Measurements from ENCODE around the gene CEP19. TPM values are rescaled to one million over a fixed set of nuclear protein-coding genes. Genes with fewer than 3 reads are reported as not detected.

The CEP19 gene
- total and polyA plus RNA-seq, 2 of the 8 experiments (the other 6 are each of a cell fraction or from before 2014, with no cell fraction given) = 0.95 to 1.6 TPM

DNA sequence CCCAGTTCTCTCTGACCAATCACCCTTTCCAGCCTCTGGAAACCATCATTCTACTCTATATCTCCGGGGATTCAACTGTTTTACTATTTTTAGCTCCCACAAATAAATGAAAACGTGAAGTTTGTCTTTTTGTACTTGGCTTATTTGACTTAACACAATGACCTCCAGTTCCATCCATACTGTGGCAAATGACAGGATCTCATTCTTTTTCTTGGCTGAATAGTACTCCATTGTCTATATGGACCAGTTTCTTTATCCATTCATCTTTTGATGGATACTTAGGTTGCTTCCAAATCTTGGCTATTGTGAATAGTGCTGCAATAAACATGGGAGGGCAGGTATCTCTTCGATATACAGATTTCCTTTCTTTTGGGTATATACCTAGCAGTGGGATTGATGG is 38.4 kb downstream of the CEP19 start:
- Histone ChIP-seq H3K9me3 (ENCODE audit: insufficient read depth in 2 of 2, low read depth in 1 of 2, low read length in 1 of 2) (no peaks in the 10 kb centered on the region; a peak in 1 of 4 replicates), H4K20me1 (replicated peaks in 1 of 2; ENCODE audit: control insufficient read depth in 1 of 2, insufficient read depth in 2 of 2, low read length in 2 of 2) (no peaks in the 10 kb centered on the region), H3K18ac (ENCODE audit: extremely low read depth, low read length) (no peak overlapping the region), H3K56ac (replicated peaks; ENCODE audit: insufficient read length, low read depth, low read length) (no peak overlapping the region), H2BK12ac (ENCODE audit: low read depth, low read length) (no peak overlapping the region), H3K23ac (ENCODE audit: insufficient read length) (no peak overlapping the region), H3K27me3 (replicated peaks in 1 of 4; ENCODE audit: control insufficient read depth in 3 of 4, extremely low read depth in 1 of 4, insufficient read depth in 3 of 4, low read length in 3 of 4) (no peaks in the 10 kb centered on the region), H4K8ac (ENCODE audit: extremely low read depth, insufficient read depth, low read length) (no peak overlapping the region), H3K23me2 (ENCODE audit: low read depth, low read length) (no peaks in the 10 kb centered on the region), H2BK20ac (ENCODE audit: low read length) (no peak overlapping the region), H4K91ac (replicated peaks; ENCODE audit: insufficient read length, low read length) (no peak overlapping the region), H3K79me1 (ENCODE audit: low read depth, low read length) (no peaks in the 10 kb centered on the region), H2AFZ (ENCODE audit: low read length) (no peak overlapping the region), H2AK5ac (ENCODE audit: low read depth, low read length) (no peak overlapping the region), H2BK15ac (ENCODE audit: low read length) (no peak overlapping the region), H3K4me3 (ENCODE audit: extremely low read depth in 1 of 4, insufficient read depth in 2 of 4, low read depth in 3 of 4, low read length in 4 of 4) (no peak overlapping the region), H3K4me2 (ENCODE audit: insufficient read depth in 1 of 2, low read depth in 2 of 2, low read length in 2 of 2) (no peak overlapping the region), H3K79me2 (ENCODE audit: control insufficient read depth in 1 of 2, insufficient read depth in 2 of 2, low read length in 2 of 2) (no peaks in the 10 kb centered on the region), H3K9ac (replicated peaks in 1 of 4; ENCODE audit: extremely low read depth in 1 of 4, low read depth in 3 of 4, low read length in 3 of 4) (no peak overlapping the region), H3K36me3 (ENCODE audit: control insufficient read depth in 2 of 4, insufficient read depth in 4 of 4, low read length in 3 of 4) (no peaks in the 10 kb centered on the region), H3K14ac (ENCODE audit: insufficient read length) (no peak overlapping the region), H2BK120ac (replicated peaks; ENCODE audit: low read depth, low read length) (no peak overlapping the region), H2BK5ac (ENCODE audit: low read depth, low read length) (no peak overlapping the region), H4K5ac (ENCODE audit: insufficient read length, low read depth, low read length) (no peak overlapping the region), H3K4ac (replicated peaks; ENCODE audit: insufficient read length, low read depth, low read length) (no peak overlapping the region), H3K4me1 (replicated peaks in 1 of 4; ENCODE audit: control insufficient read depth in 3 of 4, insufficient read depth in 4 of 4, low read length in 3 of 4) (no peaks in the 10 kb centered on the region), H3K27ac (ENCODE audit: low read depth, low read length) (no peak overlapping the region)
- FAIRE-seq (no peak), DNase-seq (ENCODE audit: low read depth in 1 of 2, low spot score in 2 of 2) (no peak)
- ChIA-PET CTCF (ENCODE audit: partially characterized antibody) (interaction anchor here (1.0 to 1.5 kb wide), 3 partner anchors 11 to 64 kb away, joined by 3 to 5 read pairs (median 3); no protein-coding TSS in a partner anchor), POLR2A (ENCODE audit: partially characterized antibody) (no interaction called here)
- TF ChIP-seq HDAC2 (IDR thresholded peaks at IDR 0.05; ENCODE audit: borderline replicate concordance in 1 of 2, low read depth in 2 of 2, low read length in 2 of 2) (no peak), CTBP2 (IDR thresholded peaks at IDR 0.05; ENCODE audit: borderline replicate concordance, insufficient read depth, insufficient read length, low read length) (no peak), SIRT6 (IDR thresholded peaks at IDR 0.05; ENCODE audit: low read length) (no peak), HDAC6 (IDR thresholded peaks at IDR 0.05; ENCODE audit: low read depth, low read length) (no peak), EGR1 (IDR thresholded peaks at IDR 0.05; ENCODE audit: borderline replicate concordance, low read depth, low read length) (no peak), YY1 (IDR thresholded peaks at IDR 0.05; ENCODE audit: low read depth, low read length) (no peak), CREB1 (IDR thresholded peaks at IDR 0.05) (no peak), EZH2 (IDR thresholded peaks at IDR 0.05; ENCODE audit: low read depth, low read length, severe bottlenecking) (no peak), MAFK (IDR thresholded peaks at IDR 0.05; ENCODE audit: low read depth, low read length) (no peak)
- TF ChIP-seq, protein P1, sequence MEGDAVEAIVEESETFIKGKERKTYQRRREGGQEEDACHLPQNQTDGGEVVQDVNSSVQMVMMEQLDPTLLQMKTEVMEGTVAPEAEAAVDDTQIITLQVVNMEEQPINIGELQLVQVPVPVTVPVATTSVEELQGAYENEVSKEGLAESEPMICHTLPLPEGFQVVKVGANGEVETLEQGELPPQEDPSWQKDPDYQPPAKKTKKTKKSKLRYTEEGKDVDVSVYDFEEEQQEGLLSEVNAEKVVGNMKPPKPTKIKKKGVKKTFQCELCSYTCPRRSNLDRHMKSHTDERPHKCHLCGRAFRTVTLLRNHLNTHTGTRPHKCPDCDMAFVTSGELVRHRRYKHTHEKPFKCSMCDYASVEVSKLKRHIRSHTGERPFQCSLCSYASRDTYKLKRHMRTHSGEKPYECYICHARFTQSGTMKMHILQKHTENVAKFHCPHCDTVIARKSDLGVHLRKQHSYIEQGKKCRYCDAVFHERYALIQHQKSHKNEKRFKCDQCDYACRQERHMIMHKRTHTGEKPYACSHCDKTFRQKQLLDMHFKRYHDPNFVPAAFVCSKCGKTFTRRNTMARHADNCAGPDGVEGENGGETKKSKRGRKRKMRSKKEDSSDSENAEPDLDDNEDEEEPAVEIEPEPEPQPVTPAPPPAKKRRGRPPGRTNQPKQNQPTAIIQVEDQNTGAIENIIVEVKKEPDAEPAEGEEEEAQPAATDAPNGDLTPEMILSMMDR (IDR thresholded peaks at IDR 0.05; ENCODE audit: control extremely low read depth in 1 of 3, insufficient read depth in 1 of 3, low read depth in 1 of 3, low read length in 3 of 3) = no peak
- WGBS, 2 experiments (ENCODE audit: extremely low coverage in 1 of 2, insufficient coverage in 1 of 2, insufficient read length in 1 of 2, insufficient replicate concordance in 2 of 2, low coverage in 1 of 2, low lambda C conversion rate in 2 of 2, missing lambda C conversion rate in 1 of 2) = 98% methylated on average over 3 of the region's 3 CpGs; no CpG with 5 or more reads in 1 of the 2 experiments
